Stimulated activated CD8-positive, alpha-beta memory T cell treated with anti-CD3 and anti-CD28 coated beads, Interleukin-7, amount 100 ng/mL, for 4 hours (primary cell): ENCODE data around the gene NTF4.
A peak's percentile ranks its signal among the peaks of the same experiment; 100 is the strongest.
"Not testable (repeated sequence)": the region's sequence is repeated elsewhere in the genome, so short reads cannot be mapped to it uniquely, and the experiment has no call there.

Experiments
- DNase-seq, 2 donors: peaks; one replicate each; pipeline ENCODE4 v3.0.0-alpha.2; 2020; ENCODE audit warnings: low read depth in 2 of 2

NTF4 gene

GRCh38 chr19:49057636-49058234, 6.9 kb downstream of the NTF4 start, which contains the start of gene CGB7:
Gene CGB7, minus strand, starts transcription at chr19:49057749. Its CDS starts 2,374 bp downstream, at chr19:49055375.
- no peak for DNase-seq

GRCh38 chr19:49056902-49057596, 7.6 kb downstream of the NTF4 start:
- not testable (repeated sequence) for DNase-seq

GRCh38 chr19:49056101-49056901, 8.3 kb downstream of the NTF4 start:
- peak in 1 of 2 donors; percentile 40 for DNase-seq

GRCh38 chr19:49050376-49051033, 14.1 kb downstream of the NTF4 start:
- DNase-seq = not testable (repeated sequence)

- DNase-seq = not testable (repeated sequence)
Observed at GRCh38 chr19:49049834-49050233, 14.8 kb downstream of the NTF4 start.

GRCh38 chr19:49049011-49049410, 15.6 kb downstream of the NTF4 start, which contains the start of gene CGB8:
Gene CGB8, minus strand, starts transcription at chr19:49049111. Its CDS starts 372 bp downstream, at chr19:49048739.
- DNase-seq = not testable (repeated sequence)

- not testable (repeated sequence) for DNase-seq
Observed at GRCh38 chr19:49043548-49043947, 21.1 kb downstream of the NTF4 start, which contains the start of gene CGB5. Gene CGB5, plus strand, starts transcription at chr19:49043848. Its CDS starts 362 bp downstream, at chr19:49044210.

- DNase-seq = not testable (repeated sequence)
Observed at GRCh38 chr19:49042666-49043065, 22.0 kb downstream of the NTF4 start.

- no peak for DNase-seq
Observed at GRCh38 chr19:49042177-49042576, 22.4 kb downstream of the NTF4 start.

- DNase-seq = not testable (repeated sequence)
Observed at GRCh38 chr19:49039736-49040135, 24.9 kb downstream of the NTF4 start.

GRCh38 chr19:49038557-49039276, 25.9 kb downstream of the NTF4 start:
- not testable (repeated sequence) for DNase-seq

- DNase-seq = not testable (repeated sequence)
Observed at GRCh38 chr19:49038111-49038510, 26.5 kb downstream of the NTF4 start.

- not testable (repeated sequence) for DNase-seq
Observed at GRCh38 chr19:49036815-49037214, 27.8 kb downstream of the NTF4 start, which contains the start of gene CGB1. Gene CGB1, minus strand, starts transcription at chr19:49036895. Its CDS starts 184 bp downstream, at chr19:49036711.

GRCh38 chr19:49031642-49032301, 32.8 kb downstream of the NTF4 start, which contains the start of gene CGB2:
Gene CGB2, plus strand, starts transcription at chr19:49031890. Its CDS starts 206 bp downstream, at chr19:49032096.
- peak in 1 of 2 donors; percentile 45 for DNase-seq

- not testable (repeated sequence) for DNase-seq
Observed at GRCh38 chr19:49030323-49030722, 34.3 kb downstream of the NTF4 start.

- DNase-seq = not testable (repeated sequence)
Observed at GRCh38 chr19:49029749-49030148, 34.9 kb downstream of the NTF4 start.

- DNase-seq = not testable (repeated sequence)
Observed at GRCh38 chr19:49028686-49029085, 35.9 kb downstream of the NTF4 start.

- not testable (repeated sequence) for DNase-seq
Observed at GRCh38 chr19:49025599-49025998, 39.0 kb downstream of the NTF4 start.

GRCh38 chr19:49025088-49025487, 39.5 kb downstream of the NTF4 start:
- not testable (repeated sequence) for DNase-seq

- not testable (repeated sequence) for DNase-seq
Observed at GRCh38 chr19:49024233-49024632, 40.4 kb downstream of the NTF4 start, which contains the start of gene CGB3. Gene CGB3, minus strand, starts transcription at chr19:49024333. Its CDS starts 362 bp downstream, at chr19:49023971.
